GM12878 (cell line): ENCODE data around the gene LRRTM3. TPM values are rescaled to one million over a fixed set of nuclear protein-coding genes. Genes with fewer than 3 reads are reported as not detected.

Experiments used
- ATAC-seq: fragments of 200-7000 bp; cut with Tn5 transposase; 3 replicates; pipeline ENCODE4 v1.9.1; 2020; ENCODE audit warnings: mild to moderate bottlenecking, moderate library complexity
- BruUV-seq: library from RNA; stranded (reverse); fragments of 400-500 nt; replicated peaks from 2 replicates; lab custom pipeline; 2021; lab: Mats Ljungman, UMichigan
- CTCF ChIA-PET: fragments of 300-600 bp; sonication (Branson Sonifier 250); formaldehyde crosslinking; extraction: SDS; loops from one replicate; lab custom pipeline; 2021; ENCODE audit warnings: inconsistent platforms; lab: Yijun Ruan, JAX
- POLR2A ChIA-PET: fragments of 350-600 bp; formaldehyde crosslinking; extraction: SDS; loops from one replicate; lab custom pipeline; 2021; ENCODE audit warnings: inconsistent platforms; lab: Charles Lee
- RAD21 ChIA-PET: fragments of 300-600 bp; sonication (Branson Sonifier 250); formaldehyde crosslinking; loops from one replicate; lab custom pipeline; 2023; ENCODE audit warnings: antibody characterized with exemption; ENCODE audit not compliant: unreplicated experiment; lab: Charles Lee
- SMC1A ChIA-PET: fragments of 300-600 bp; sonication (Branson Sonifier 250); formaldehyde crosslinking; loops from one replicate; lab custom pipeline; 2023; ENCODE audit not compliant: unreplicated experiment, uncharacterized antibody; lab: Charles Lee
- DNase-seq: peaks from one replicate; pipeline ENCODE4 v3.0.0-alpha.2; 2011; ENCODE audit warnings: low read depth, low spot score
- FAIRE-seq: peaks from 3 replicates; lab custom pipeline; 2011; peaks lifted over from hg19 to GRCh38; lab: Jason Lieb, UNC
- H2AFZ ChIP-seq: 2 replicates; pipeline ENCODE4 v1.6.0; 2011; ENCODE audit warnings: low read depth, low read length, control low read depth; ENCODE audit not compliant: control insufficient read depth
- H3K27ac ChIP-seq: 2 replicates; pipeline ENCODE4 v1.5.1; 2011; ENCODE audit warnings: control low read depth; ENCODE audit not compliant: control insufficient read depth, insufficient read depth
- H3K27me3 ChIP-seq, 2 experiments: replicated peaks in 1 of 2; 2 replicates each; pipeline versions ENCODE4 v1.6.0 to v1.6.1; 2011; ENCODE audit warnings: low read length in 1 of 2; ENCODE audit not compliant: control insufficient read depth in 2 of 2, insufficient read depth in 2 of 2
- H3K36me3 ChIP-seq, 2 experiments: 2 replicates each; pipeline ENCODE4 v1.5.1; 2011; ENCODE audit warnings: low read length in 1 of 2; ENCODE audit not compliant: control insufficient read depth in 2 of 2, insufficient read depth in 2 of 2
- H3K4me1 ChIP-seq: 2 replicates; pipeline ENCODE4 v1.6.1; 2011; ENCODE audit warnings: mild to moderate bottlenecking, low read length, moderate library complexity, mixed read lengths; ENCODE audit not compliant: control insufficient read depth, insufficient read depth
- H3K4me2 ChIP-seq: 2 replicates; pipeline ENCODE4 v1.6.0; 2011; ENCODE audit warnings: control low read depth; ENCODE audit not compliant: control insufficient read depth, insufficient read depth
- H3K4me3 ChIP-seq: fragments of 200-600 bp; sonication (generic); 2 replicates; pipeline ENCODE4 v1.5.1; 2016
- H3K79me2 ChIP-seq: 2 replicates; pipeline ENCODE4 v1.6.0; 2011; ENCODE audit warnings: low read length; ENCODE audit not compliant: control insufficient read depth, insufficient read depth
- H3K9ac ChIP-seq: 2 replicates; pipeline ENCODE4 v1.8.0; 2011; ENCODE audit warnings: low read length, control low read depth, mixed read lengths; ENCODE audit not compliant: control insufficient read depth, insufficient read depth
- H3K9me3 ChIP-seq: replicated peaks from 3 replicates; pipeline ENCODE4 v1.5.1; 2011; ENCODE audit warnings: mild to moderate bottlenecking, low read length; ENCODE audit not compliant: control insufficient read depth, insufficient read depth
- H4K20me1 ChIP-seq: 2 replicates; pipeline ENCODE4 v1.6.0; 2011; ENCODE audit not compliant: control insufficient read depth, insufficient read depth
- CEBPB ChIP-seq, 2 experiments: fragments of 150-350 bp in 1 of 2; IDR thresholded peaks; 2 replicates each; pipeline ENCODE4 v1.6.1; 2012 to 2014; ENCODE audit warnings: low read depth in 2 of 2, low read length in 2 of 2, borderline replicate concordance in 1 of 2, inconsistent platforms in 1 of 2
- E2F4 ChIP-seq: IDR thresholded peaks from 2 replicates; pipeline ENCODE4 v1.6.1; 2012; ENCODE audit warnings: low read depth, low read length, improper control_type of control experiment
- ESRRA ChIP-seq: IDR thresholded peaks from 2 replicates; pipeline ENCODE4 v1.6.1; 2012; ENCODE audit warnings: mild to moderate bottlenecking, low read length, improper control_type of control experiment
- MEF2A ChIP-seq: IDR thresholded peaks from 2 replicates; pipeline ENCODE4 v1.6.1; 2011; ENCODE audit warnings: low read depth, mild to moderate bottlenecking, low read length, moderate library complexity; ENCODE audit not compliant: insufficient read depth
- MTA3 ChIP-seq: IDR thresholded peaks from 2 replicates; pipeline ENCODE4 v1.6.1; 2012; ENCODE audit warnings: low read length, inconsistent platforms, borderline replicate concordance
- MYC ChIP-seq: IDR thresholded peaks from 2 replicates; pipeline ENCODE4 v1.6.1; 2011; ENCODE audit warnings: mild to moderate bottlenecking, low read length, moderate library complexity, inconsistent platforms; ENCODE audit not compliant: insufficient read depth, insufficient replicate concordance, insufficient read length, severe bottlenecking
- NFIC ChIP-seq: IDR thresholded peaks from 2 replicates; pipeline ENCODE4 v1.6.1; 2012; ENCODE audit warnings: low read depth, mild to moderate bottlenecking, inconsistent platforms, low read length, moderate library complexity
- RAD51 ChIP-seq: fragments of 450-650 bp; IDR thresholded peaks from 2 replicates; pipeline ENCODE4 v1.6.1; 2016; ENCODE audit warnings: moderate library complexity, mild to moderate bottlenecking, inconsistent platforms
- SRF ChIP-seq, 2 experiments: IDR thresholded peaks; 2 replicates each; pipeline ENCODE4 v1.6.1; 2011; ENCODE audit warnings: low read depth in 2 of 2, low read length in 2 of 2, mild to moderate bottlenecking in 1 of 2, moderate library complexity in 1 of 2
- TCF12 ChIP-seq: IDR thresholded peaks from 2 replicates; pipeline ENCODE4 v1.6.1; 2011; ENCODE audit warnings: low read depth, mild to moderate bottlenecking, low read length
- ZBTB11 ChIP-seq: fragments of 450-650 bp; formaldehyde crosslinking; IDR thresholded peaks from 2 replicates; pipeline ENCODE4 v1.5.0; 2022; ENCODE audit warnings: mild to moderate bottlenecking, missing genetic modification characterization
- in situ Hi-C: fragments of 300-500 bp; cut with MboI; formaldehyde crosslinking; loops from 9 replicates; pipeline ENCODE4 v1.14.3; 2018; ENCODE audit warnings: mixed read lengths
- intact Hi-C: fragments of 100-400 bp; cut with micrococcal nuclease; formaldehyde crosslinking; loops from one replicate; pipeline ENCODE4 v1.14.2; 2022; ENCODE audit not compliant: unreplicated experiment
- polyA plus RNA-seq, 11 experiments: library from polyadenylated mRNA; depleted of rRNA in 4 of 11; unstranded in 6 of 11; stranded (reverse) in 5 of 11; fragments of >200 nt; fragmentation: Nextera tagmentation in 4 of 11; fragmentation: Illumina TruSeq in 1 of 11; extraction: Ambion mirVana in 4 of 11; extraction: Trizol in 1 of 11; gene quantifications; 1 replicate in 1 of 11; 2 replicates in 10 of 11; pipeline versions ENCODE4 v1.2.1 to v1.2.3, GENCODE V29; 2011 to 2016; ENCODE audit warnings: inconsistent platforms in 2 of 11, missing spikeins in 2 of 11, low read depth in 1 of 11
- total RNA-seq, 4 experiments: library from RNA; depleted of rRNA in 3 of 4; stranded (reverse); fragments of >200 nt in 3 of 4; fragmentation: Illumina TruSeq in 1 of 4; extraction: Trizol in 1 of 4; gene quantifications; 2 replicates each; pipeline versions ENCODE4 v1.2.1 to v1.2.3, GENCODE V29; 2013 to 2021

LRRTM3 gene
- total and polyA plus RNA-seq, 10 of the 15 experiments (the other 5 are each of a cell fraction or from before 2014, with no cell fraction given) = not detected

- BruUV-seq = no TSS peak
- H2AFZ ChIP-seq = no peak overlapping the region
- H3K4me2 ChIP-seq = no peak overlapping the region
- H3K4me1 ChIP-seq = no peaks in the 10 kb centered on the region
- TF ChIP-seq MTA3 = no peak
- no peak for TF ChIP-seq ZBTB11 (CRISPR knock-in tag)
- TF ChIP-seq RAD51 = no peak
- TF ChIP-seq NFIC = no peak
- no peak for TF ChIP-seq CEBPB (IDR thresholded peaks at IDR 0.05; ENCODE audit: borderline replicate concordance in 1 of 2, low read depth in 2 of 2, low read length in 2 of 2)
- no peak for TF ChIP-seq TCF12
- TF ChIP-seq SRF (IDR thresholded peaks at IDR 0.05; ENCODE audit: low read depth in 2 of 2, low read length in 2 of 2) = no peak
- no peak for TF ChIP-seq MEF2A
- no peak for TF ChIP-seq E2F4
- TF ChIP-seq ESRRA = no peak
- TF ChIP-seq MYC = no peak
- ATAC-seq (no peak), FAIRE-seq (no peak), DNase-seq (no peak)
- no peaks in the 10 kb centered on the region for H4K20me1 ChIP-seq
- in situ Hi-C loops (no loop called here), intact Hi-C loops (no loop called here)
- no peak overlapping the region for H3K9ac ChIP-seq
- no peaks in the 10 kb centered on the region for H3K36me3 ChIP-seq
- H3K79me2 ChIP-seq = no peaks in the 10 kb centered on the region
- H3K9me3 ChIP-seq = no peaks in the 10 kb centered on the region
- SMC1A ChIA-PET = interaction anchor here (0.7 to 1.7 kb wide), 2 partner anchors 14 to 1671 kb away, joined by 3 to 5 read pairs; no protein-coding TSS in a partner anchor
- H3K27ac ChIP-seq = no peak overlapping the region
- H3K4me3 ChIP-seq = no peak overlapping the region
- no peaks in the 10 kb centered on the region for H3K27me3 ChIP-seq
- CTCF ChIA-PET = no interaction called here
- RAD21 ChIA-PET = interaction anchor here (0.7 kb wide), 1 partner anchor 267 kb away, joined by 3 read pairs; no protein-coding TSS in a partner anchor
- POLR2A ChIA-PET = interaction anchor here (0.7 kb wide), 1 partner anchor 229 kb away, joined by 5 read pairs; no protein-coding TSS in a partner anchor
Observed at GRCh38 chr10:67043041-67043440, 117.2 kb downstream of the LRRTM3 start.
